Heart left ventricle (tissue), 16 donors: ENCODE measurements around the gene TNIP1. TPM values are rescaled to one million over a fixed set of nuclear protein-coding genes. Genes with fewer than 3 reads are reported as not detected.

Source experiments
- ATAC-seq, 4 donors: fragments of 200-7000 bp; cut with Tn5 transposase; one replicate each; pipeline ENCODE4 v1.9.1; 2020 to 2022; ENCODE audit warnings: moderate library complexity in 4 of 4, mild to moderate bottlenecking in 3 of 4, moderate number of reproducible peaks in 1 of 4
- DNase-seq, 5 donors: peaks; one replicate each; pipeline ENCODE4 v3.0.0-alpha.2; 2020
- H3K27ac ChIP-seq, 12 donors: fragments of 200-600 bp; sonication (generic) in 4 of 12; one replicate each; pipeline versions ENCODE4 v1.5.0 to v1.8.0; 2016 to 2022; ENCODE audit warnings: mild to moderate bottlenecking in 2 of 12
- H3K27me3 ChIP-seq, 9 donors: fragments of 200-600 bp; sonication (generic) in 2 of 9; one replicate each; pipeline versions ENCODE4 v1.5.1 to v1.8.0; 2016 to 2022; ENCODE audit warnings: mild to moderate bottlenecking in 3 of 9
- H3K36me3 ChIP-seq, 9 donors: fragments of 200-600 bp; sonication (generic) in 2 of 9; one replicate each; pipeline versions ENCODE4 v1.5.0 to v1.8.0; 2018 to 2022; ENCODE audit warnings: mild to moderate bottlenecking in 2 of 9
- H3K4me1 ChIP-seq, 12 donors: fragments of 200-600 bp; sonication (generic) in 4 of 12; one replicate each; pipeline versions ENCODE4 v1.5.0 to v1.8.0; 2016 to 2022; ENCODE audit warnings: mild to moderate bottlenecking in 3 of 12
- H3K4me3 ChIP-seq, 12 donors: fragments of 200-600 bp; sonication (generic) in 4 of 12; one replicate each; pipeline versions ENCODE4 v1.5.0 to v1.8.0; 2017 to 2022; ENCODE audit warnings: mild to moderate bottlenecking in 9 of 12, moderate library complexity in 4 of 12
- H3K9me3 ChIP-seq, 12 donors: fragments of 200-600 bp; sonication (generic) in 4 of 12; one replicate each; pipeline versions ENCODE4 v1.5.0 to v1.8.0; 2016 to 2022; ENCODE audit warnings: mild to moderate bottlenecking in 1 of 12
- POLR2A ChIP-seq, 2 donors: fragments of 450-650 bp; IDR thresholded peaks; one replicate each; pipeline ENCODE4 v1.6.1; 2017; ENCODE audit warnings: antibody characterized with exemption in 2 of 2, mild to moderate bottlenecking in 2 of 2, moderate library complexity in 2 of 2
- WGBS, 4 donors: extraction: QIAGEN DNeasy Blood & Tissue Kit in 2 of 4; methylation state at CpG; one replicate each; pipeline versions ENCODE4 v1.1.5 to v1.1.7; 2013 to 2018; 5-methylcytosine and 5-hydroxymethylcytosine counted together
- intact Hi-C, 10 donors: fragments of 100-400 bp; cut with DNase I; formaldehyde crosslinking; loops; one replicate each; pipeline versions ENCODE4 v1.11.1 to v1.14.2; 2022
- polyA plus RNA-seq, 2 donors: library from polyadenylated mRNA; stranded (reverse); fragments of 200-250 nt; gene quantifications; one replicate each; pipeline ENCODE4 v1.2.3, GENCODE V29; 2013
- total RNA-seq, 9 donors: library from RNA; depleted of rRNA in 2 of 9; stranded (reverse); fragments of >200 nt in 2 of 9; fragmentation: NEBNext Ultra II Directional in 3 of 9; extraction: Animal tissue kit (Norgen Biotek cat#: 25700) in 3 of 9; gene quantifications; one replicate each; pipeline versions ENCODE4 v1.1.0 to v1.2.4, GENCODE V29; 2016 to 2023
- TF ChIP-seq, protein P1 (sequence below), 12 donors: fragments of 200-600 bp; sonication (generic) in 4 of 12; IDR thresholded peaks; one replicate each; pipeline versions ENCODE4 v1.5.0 to v1.8.0; 2018 to 2022; ENCODE audit warnings: antibody characterized with exemption in 12 of 12, mild to moderate bottlenecking in 5 of 12
- donor health status: ischemic (EF 13 %, LVEDD 7.1; RV severe dilation, severe dysfunction).
- donor health status: healthy with polysubstance abuse.
- donor health status: DM: no; HTN: yes; CAD: no.
- donor health status: DM: no; HTN: no; CAD: no.
- donor health status: ischemic (EF 25% LVEDD 6.9; RV normal size, moderate dysfunction).
- donor health status: ischemic (EF 25% LVEDD 5.7; RV mildly dilated, moderate dysfunction).
- donor health status: healthy.
- donor health status: DM: yes; HTN: yes; CAD: no.
- donor health status: ischemic (EF 35%, LVEDD 5.7; RV mildly dilated, moderate dysfunction).
- donor health status: nonischemic (EF 11% LVEDD 7.7; RV severe dilation, severe dysfunction).
- donor health status: DM: yes; HTN: yes; CAD: no.
- donor health status: PGD.
- donor health status: ischemic (EF 29% LVEDD 5.4; RV normal size, mild dysfunction).
- donor health status: nonischemic (EF 23%, LVEDD 6.1; RV moderate dilation, normal function).

The TNIP1 gene
- total and polyA plus RNA-seq, 11 donors = 86.0 to 180 (median 108) TPM

GRCh38 chr5:151071021-151071420 lies 9.8 kb downstream of the TNIP1 start:
- no peak for TF ChIP-seq POLR2A (IDR thresholded peaks at IDR 0.05)
- TF ChIP-seq, protein P1, sequence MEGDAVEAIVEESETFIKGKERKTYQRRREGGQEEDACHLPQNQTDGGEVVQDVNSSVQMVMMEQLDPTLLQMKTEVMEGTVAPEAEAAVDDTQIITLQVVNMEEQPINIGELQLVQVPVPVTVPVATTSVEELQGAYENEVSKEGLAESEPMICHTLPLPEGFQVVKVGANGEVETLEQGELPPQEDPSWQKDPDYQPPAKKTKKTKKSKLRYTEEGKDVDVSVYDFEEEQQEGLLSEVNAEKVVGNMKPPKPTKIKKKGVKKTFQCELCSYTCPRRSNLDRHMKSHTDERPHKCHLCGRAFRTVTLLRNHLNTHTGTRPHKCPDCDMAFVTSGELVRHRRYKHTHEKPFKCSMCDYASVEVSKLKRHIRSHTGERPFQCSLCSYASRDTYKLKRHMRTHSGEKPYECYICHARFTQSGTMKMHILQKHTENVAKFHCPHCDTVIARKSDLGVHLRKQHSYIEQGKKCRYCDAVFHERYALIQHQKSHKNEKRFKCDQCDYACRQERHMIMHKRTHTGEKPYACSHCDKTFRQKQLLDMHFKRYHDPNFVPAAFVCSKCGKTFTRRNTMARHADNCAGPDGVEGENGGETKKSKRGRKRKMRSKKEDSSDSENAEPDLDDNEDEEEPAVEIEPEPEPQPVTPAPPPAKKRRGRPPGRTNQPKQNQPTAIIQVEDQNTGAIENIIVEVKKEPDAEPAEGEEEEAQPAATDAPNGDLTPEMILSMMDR (IDR thresholded peaks at IDR 0.05) = no peak

DNA sequence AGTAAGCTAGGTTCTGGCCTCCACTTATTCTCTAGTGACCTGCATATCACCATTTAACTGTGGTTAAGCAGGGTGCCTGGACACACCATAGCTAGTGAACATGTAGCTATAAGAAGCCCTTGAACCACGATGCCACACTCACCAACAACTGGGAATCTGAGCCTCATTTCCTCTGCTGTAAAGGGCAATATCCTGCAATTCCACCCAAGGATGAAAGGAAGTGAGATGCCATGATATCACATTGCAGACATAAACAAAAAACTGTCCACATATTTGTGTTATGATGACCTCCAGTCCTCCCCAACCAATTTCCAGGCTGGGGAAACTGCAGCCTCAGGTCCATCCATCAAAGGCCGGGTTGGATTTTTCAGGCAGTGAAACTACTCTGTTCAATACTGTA lies 10.4 kb downstream of the TNIP1 start:
- H3K36me3 ChIP-seq = peaks cover 0 to 28% (median 4%) of the 10 kb centered on the region in 9 donors
- H3K27me3 ChIP-seq = no peaks in the 10 kb centered on the region
- H3K9me3 ChIP-seq = no peaks in the 10 kb centered on the region
- H3K4me1 ChIP-seq = peaks cover 0 to 90% (median 67%) of the 10 kb centered on the region in 12 donors
- TF ChIP-seq POLR2A (IDR thresholded peaks at IDR 0.05) = no peak
- TF ChIP-seq, protein P1 (IDR thresholded peaks at IDR 0.05) = no peak
- H3K4me3 ChIP-seq = no peak overlapping the region
- intact Hi-C loops = loop anchor here in 1 of 10 donors (5.0 kb wide), 1 partner anchor 37 kb away; no protein-coding TSS in a partner anchor
- peak overlapping the region in 3 of 12 donors; percentile 31 to 85 (median 81) for H3K27ac ChIP-seq
- ATAC-seq (no peak), DNase-seq (no peak)
- WGBS, 4 donors = 58 to 70% (median 68%) methylated on average over 2 of the region's 2 CpGs

More at GRCh38 chr5:151071021-151071420, 9.8 kb downstream of the TNIP1 start:
- ATAC-seq (no peak), DNase-seq (peak in 1 of 5 donors; percentile 2)
- peak overlapping the region in 1 of 12 donors; percentile 15 for H3K27ac ChIP-seq
- H3K36me3 ChIP-seq = peaks cover 0 to 23% (median 4%) of the 10 kb centered on the region in 9 donors
- WGBS, 4 donors = 96 to 97% (median 97%) methylated on average over 4 of the region's 4 CpGs
- no peaks in the 10 kb centered on the region for H3K9me3 ChIP-seq
- H3K4me1 ChIP-seq = peaks cover 0 to 90% (median 67%) of the 10 kb centered on the region in 12 donors
- no peaks in the 10 kb centered on the region for H3K27me3 ChIP-seq
- no peak overlapping the region for H3K4me3 ChIP-seq
- intact Hi-C loops = loop anchor here in 1 of 10 donors (5.0 kb wide), 1 partner anchor 36 kb away; no protein-coding TSS in a partner anchor

- Histone ChIP-seq H3K27ac (peak overlapping the region in 11 of 12 donors; percentile 61 to 89 (median 75)), H3K27me3 (no peaks in the 10 kb centered on the region), H3K9me3 (no peaks in the 10 kb centered on the region), H3K36me3 (peaks cover 0 to 39% (median 4%) of the 10 kb centered on the region in 9 donors), H3K4me3 (no peak overlapping the region), H3K4me1 (peaks cover 7 to 97% (median 83%) of the 10 kb centered on the region in 12 donors)
- intact Hi-C loops = loop anchor here in 1 of 10 donors (5.0 kb wide), 1 partner anchor 39 kb away; no protein-coding TSS in a partner anchor
- WGBS, 4 donors = 37 to 48% (median 43%) methylated on average over 10 to 12 of the region's 12 CpGs
- DNase-seq (peak in 2 of 5 donors; percentile 29 to 42), ATAC-seq (peak; percentile 38 to 62 (median 57))
- TF ChIP-seq POLR2A (IDR thresholded peaks at IDR 0.05) = no peak
- TF ChIP-seq, protein P1 (IDR thresholded peaks at IDR 0.05) = no peak
Measured at GRCh38 chr5:151068433-151069197, 12.2 kb downstream of the TNIP1 start.
